ENCODE data around the gene TRIM52. TPM values are rescaled to one million over a fixed set of nuclear protein-coding genes. Genes with fewer than 3 reads are reported as not detected.

The TRIM52 gene
- total and polyA plus RNA-seq, 9 of the 15 experiments (the other 6 are each of a cell fraction or from before 2014, with no cell fraction given), result 3.3 to 21.9 (median 13.5) TPM

- TF ChIP-seq GTF2F1 (IDR thresholded peaks at IDR 0.05; ENCODE audit: low read depth, low read length), result 0 out of 2 replicates have a peak, but pooled peaks have one; percentile 26
- TF ChIP-seq LCOR (CRISPR knock-in tag; IDR thresholded peaks at IDR 0.05), result 0 out of 2 replicates have a peak, but pooled peaks have one; percentile 9
- TF ChIP-seq ZNF121 (CRISPR knock-in tag; conservative IDR thresholded peaks at IDR 0.05), result no peak
- TF ChIP-seq ZNF764 (CRISPR knock-in tag; IDR thresholded peaks at IDR 0.05; ENCODE audit: low read depth), result no peak
- TF ChIP-seq CTBP1 (IDR thresholded peaks at IDR 0.05; ENCODE audit: borderline replicate concordance), result 0 out of 2 replicates have a peak, but pooled peaks have one; percentile 6
- no peak for TF ChIP-seq MCM2 (IDR thresholded peaks at IDR 0.05; ENCODE audit: low read depth)
- no peak for TF ChIP-seq RNF2 (IDR thresholded peaks at IDR 0.05)
- TF ChIP-seq SUPT5H (IDR thresholded peaks at IDR 0.05), result no peak
- no peak for TF ChIP-seq TARDBP (IDR thresholded peaks at IDR 0.05)
- no peak for TF ChIP-seq MTF1 (CRISPR knock-in tag; IDR thresholded peaks at IDR 0.05; ENCODE audit: borderline replicate concordance)
- TF ChIP-seq ZNF124 (CRISPR knock-in tag; IDR thresholded peaks at IDR 0.05), result no peak
- no peak for TF ChIP-seq RBM22 (IDR thresholded peaks at IDR 0.05; ENCODE audit: low read depth, low read length, poor library complexity, severe bottlenecking)
- no peak for TF ChIP-seq ETV5 (CRISPR knock-in tag; IDR thresholded peaks at IDR 0.05; ENCODE audit: low read depth)
- TF ChIP-seq POLR3A (IDR thresholded peaks at IDR 0.05; ENCODE audit: borderline replicate concordance, extremely low read depth, insufficient read depth, insufficient read length), result no peak
- no peak for TF ChIP-seq ZBTB40 (IDR thresholded peaks at IDR 0.05)
- no peak for TF ChIP-seq ZBTB40 (CRISPR knock-in tag; IDR thresholded peaks at IDR 0.05)
- TF ChIP-seq E2F5 (CRISPR knock-in tag; IDR thresholded peaks at IDR 0.05), result peak; percentile 5; the same call in 1 of the 2 replicates
- TF ChIP-seq KLF16 (IDR thresholded peaks at IDR 0.05), result no peak
- no peak for TF ChIP-seq NFXL1 (CRISPR knock-in tag; IDR thresholded peaks at IDR 0.05)
These were observed 43.2 kb downstream of the TRIM52 start (continued) for GRCh38 chr5:181217803-181218062.
